Panc1 (cell line): Measurements from ENCODE around the gene GMDS. TPM values are rescaled to one million over a fixed set of nuclear protein-coding genes. Genes with fewer than 3 reads are reported as not detected.

Experiments used
- ATAC-seq: fragments of 200-7000 bp; cut with Tn5 transposase; 2 replicates; pipeline ENCODE4 v1.9.1; 2020; ENCODE audit warnings: mild to moderate bottlenecking, moderate library complexity
- BruUV-seq: library from RNA; stranded (reverse); fragments of 400-500 nt; replicated peaks from 2 replicates; lab custom pipeline; 2021; lab: Mats Ljungman, UMichigan
- CTCF ChIA-PET: fragments of 300-600 bp; sonication (Branson Sonifier 250); formaldehyde crosslinking; loops from one replicate; lab custom pipeline; 2022; ENCODE audit warnings: antibody characterized with exemption; lab: Charles Lee
- POLR2A ChIA-PET: fragments of 300-600 bp; sonication (Branson Sonifier 250); formaldehyde crosslinking; loops from one replicate; lab custom pipeline; 2022; ENCODE audit warnings: antibody characterized with exemption; lab: Charles Lee
- DNase-seq: peaks from one replicate; pipeline ENCODE4 v3.0.0-alpha.2; 2010; ENCODE audit warnings: low read depth, low spot score
- H3K27ac ChIP-seq: 2 replicates; pipeline ENCODE4 v1.5.1; 2011; ENCODE audit warnings: mild to moderate bottlenecking, low read length, inconsistent platforms
- H3K27me3 ChIP-seq: fragments of 200-500 bp; sonication (Bioruptor generic); 2 replicates; pipeline ENCODE4 v1.6.0; 2014; ENCODE audit warnings: low read length, inconsistent platforms; ENCODE audit not compliant: control insufficient read depth, insufficient read depth
- H3K36me3 ChIP-seq: fragments of 200-500 bp; sonication (Bioruptor generic); 2 replicates; pipeline ENCODE4 v1.5.1; 2014; ENCODE audit warnings: inconsistent platforms, mild to moderate bottlenecking, low read length, moderate library complexity; ENCODE audit not compliant: control insufficient read depth, insufficient read depth
- H3K4me1 ChIP-seq: 2 replicates; pipeline ENCODE4 v1.5.1; 2011; ENCODE audit warnings: inconsistent platforms, mild to moderate bottlenecking, low read length, moderate library complexity; ENCODE audit not compliant: control insufficient read depth, insufficient read depth
- H3K4me3 ChIP-seq, 2 experiments: 2 replicates each; pipeline ENCODE4 v1.5.1; 2011 to 2012; ENCODE audit warnings: low read depth in 2 of 2, low read length in 2 of 2, mild to moderate bottlenecking in 2 of 2, inconsistent platforms in 1 of 2, moderate library complexity in 1 of 2
- H3K9me3 ChIP-seq: fragments of 200-500 bp; sonication (Bioruptor generic); 2 replicates; pipeline ENCODE4 v1.5.1; 2014; ENCODE audit warnings: low read depth, mild to moderate bottlenecking, inconsistent platforms, low read length, moderate library complexity; ENCODE audit not compliant: control insufficient read depth, insufficient read depth
- POLR2AphosphoS5 ChIP-seq: IDR thresholded peaks from 2 replicates; pipeline ENCODE4 v1.6.1; 2012; ENCODE audit warnings: mild to moderate bottlenecking, low read depth, low read length, moderate library complexity
- REST ChIP-seq, 2 experiments: IDR thresholded peaks; 2 replicates each; pipeline ENCODE4 v1.6.1; 2011 to 2012; ENCODE audit warnings: low read depth in 2 of 2, control low read depth in 1 of 2, low read length in 1 of 2, mild to moderate bottlenecking in 1 of 2, moderate library complexity in 1 of 2; ENCODE audit not compliant: insufficient read depth in 1 of 2
- SIN3A ChIP-seq: IDR thresholded peaks from 2 replicates; pipeline ENCODE4 v1.6.1; 2012; ENCODE audit warnings: low read depth, mild to moderate bottlenecking, low read length, moderate library complexity, borderline replicate concordance; ENCODE audit not compliant: insufficient read depth
- TCF7L2 ChIP-seq: IDR thresholded peaks from 2 replicates; pipeline ENCODE4 v1.6.1; 2011; ENCODE audit warnings: mild to moderate bottlenecking, low read depth, low read length, inconsistent platforms
- in situ Hi-C: cut with HindIII; loops from 2 replicates; pipeline ENCODE4 v1.10.0; 2016; ENCODE audit warnings: low sequenced_read_pairs, low pct_unique_long_range_greater_than_20kb
- intact Hi-C: fragments of 100-400 bp; cut with micrococcal nuclease; formaldehyde crosslinking; loops from one replicate; pipeline ENCODE4 v1.10.0; 2022; ENCODE audit not compliant: unreplicated experiment
- total RNA-seq: library from RNA; stranded (reverse); gene quantifications from one replicate; pipeline ENCODE4 v1.2.1, GENCODE V29; 2021; ENCODE audit not compliant: unreplicated experiment
- TF ChIP-seq, protein P1 (sequence below): fragments of 450-650 bp; IDR thresholded peaks from 2 replicates; pipeline ENCODE4 v1.5.1; 2017; ENCODE audit warnings: mild to moderate bottlenecking

The GMDS gene
- total RNA-seq, 1 experiment from 2014 or later, result 9.8 TPM

GRCh38 chr6:2004888-2005287, 240.5 kb downstream of the GMDS start:
- intact Hi-C loops (no loop called here), in situ Hi-C loops (no loop called here)
- CTCF ChIA-PET, result no interaction called here
- POLR2A ChIA-PET, result no interaction called here
- Histone ChIP-seq H3K36me3 (no peaks in the 10 kb centered on the region), H3K4me3 (no peak overlapping the region), H3K4me1 (no peaks in the 10 kb centered on the region), H3K27me3 (no peaks in the 10 kb centered on the region), H3K27ac (no peak overlapping the region), H3K9me3 (peaks cover 4% of the 10 kb centered on the region; the same call in 1 of the 2 replicates)
- BruUV-seq, result no TSS peak
- TF ChIP-seq REST (IDR thresholded peaks at IDR 0.05; ENCODE audit: insufficient read depth in 1 of 2, low read depth in 2 of 2, low read length in 1 of 2), result no peak
- no peak for TF ChIP-seq TCF7L2
- TF ChIP-seq POLR2AphosphoS5, result no peak
- TF ChIP-seq, protein P1, sequence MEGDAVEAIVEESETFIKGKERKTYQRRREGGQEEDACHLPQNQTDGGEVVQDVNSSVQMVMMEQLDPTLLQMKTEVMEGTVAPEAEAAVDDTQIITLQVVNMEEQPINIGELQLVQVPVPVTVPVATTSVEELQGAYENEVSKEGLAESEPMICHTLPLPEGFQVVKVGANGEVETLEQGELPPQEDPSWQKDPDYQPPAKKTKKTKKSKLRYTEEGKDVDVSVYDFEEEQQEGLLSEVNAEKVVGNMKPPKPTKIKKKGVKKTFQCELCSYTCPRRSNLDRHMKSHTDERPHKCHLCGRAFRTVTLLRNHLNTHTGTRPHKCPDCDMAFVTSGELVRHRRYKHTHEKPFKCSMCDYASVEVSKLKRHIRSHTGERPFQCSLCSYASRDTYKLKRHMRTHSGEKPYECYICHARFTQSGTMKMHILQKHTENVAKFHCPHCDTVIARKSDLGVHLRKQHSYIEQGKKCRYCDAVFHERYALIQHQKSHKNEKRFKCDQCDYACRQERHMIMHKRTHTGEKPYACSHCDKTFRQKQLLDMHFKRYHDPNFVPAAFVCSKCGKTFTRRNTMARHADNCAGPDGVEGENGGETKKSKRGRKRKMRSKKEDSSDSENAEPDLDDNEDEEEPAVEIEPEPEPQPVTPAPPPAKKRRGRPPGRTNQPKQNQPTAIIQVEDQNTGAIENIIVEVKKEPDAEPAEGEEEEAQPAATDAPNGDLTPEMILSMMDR, result no peak
- no peak for TF ChIP-seq SIN3A
- no peak for ATAC-seq
- no peak for DNase-seq

DNA sequence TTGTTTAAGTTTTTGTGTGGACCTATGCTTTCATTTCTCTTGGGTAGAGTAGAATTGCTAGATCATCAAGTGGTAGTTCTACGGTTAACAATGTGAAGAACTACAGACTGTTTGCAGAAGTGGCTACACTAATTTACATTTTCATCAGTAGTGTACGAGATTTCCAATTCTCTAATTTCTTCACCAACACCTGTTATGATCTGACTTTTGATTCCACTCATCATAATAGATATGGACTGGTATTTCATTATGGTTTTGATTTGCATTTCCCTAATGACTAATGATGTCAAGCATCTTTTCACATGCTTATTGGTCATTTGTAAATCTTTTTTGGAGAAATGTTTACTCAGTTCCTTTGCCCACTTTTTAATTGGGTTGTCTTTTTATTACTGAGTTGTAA, 244.4 kb downstream of the GMDS start:
- ChIA-PET POLR2A (no interaction called here), CTCF (no interaction called here)
- Histone ChIP-seq H3K4me3 (no peak overlapping the region), H3K9me3 (no peaks in the 10 kb centered on the region), H3K36me3 (no peaks in the 10 kb centered on the region), H3K27ac (no peak overlapping the region), H3K27me3 (no peaks in the 10 kb centered on the region), H3K4me1 (no peaks in the 10 kb centered on the region)
- intact Hi-C loops (no loop called here), in situ Hi-C loops (no loop called here)
- TF ChIP-seq TCF7L2, result no peak
- TF ChIP-seq SIN3A, result no peak
- TF ChIP-seq, protein P1, result no peak
- no peak for TF ChIP-seq POLR2AphosphoS5
- TF ChIP-seq REST (IDR thresholded peaks at IDR 0.05; ENCODE audit: insufficient read depth in 1 of 2, low read depth in 2 of 2, low read length in 1 of 2), result no peak
- DNase-seq, result no peak
- no peak for ATAC-seq
- no TSS peak for BruUV-seq
